Uterine smooth muscle cell (primary cell): ENCODE measurements around the gene LRRC57. TPM values are rescaled to one million over a fixed set of nuclear protein-coding genes. Genes with fewer than 3 reads are reported as not detected.

Experiments used
- total RNA-seq: library from RNA; depleted of rRNA; stranded (reverse); fragments of >200 nt; gene quantifications from 2 replicates; pipeline ENCODE4 v1.2.3, GENCODE V29; 2014

The LRRC57 gene
- 13.2 and 15.7 TPM in 2 replicates for total RNA-seq

GRCh38 chr15:42548249-42549031, at the start of gene LRRC57, which contains the start of gene HAUS2:
Gene LRRC57, minus strand, starts transcription at chr15:42548793. Its CDS starts 359 bp downstream, at chr15:42548434.
Gene HAUS2, plus strand, starts transcription at chr15:42548838. Its CDS starts 35 bp downstream, at chr15:42548873.

GRCh38 chr15:42575188-42576039, 26.8 kb upstream of the LRRC57 start, which contains the start of gene STARD9:
Gene STARD9, plus strand, starts transcription at chr15:42575606. Its CDS starts 110 bp downstream, at chr15:42575716.

GRCh38 chr15:42495361-42496212, 53.0 kb downstream of the LRRC57 start, which contains the start of gene SNAP23:
Gene SNAP23, plus strand, starts transcription at chr15:42495634. Its CDS starts 16,213 bp downstream, at chr15:42511847.

GRCh38 chr15:42490671-42491538, 57.7 kb downstream of the LRRC57 start, which contains the start of gene ZNF106:
Gene ZNF106, minus strand, starts transcription at chr15:42491141. Its CDS starts 18,852 bp downstream, at chr15:42472289.

Other genes with a start within 250 kb of the LRRC57 start
- 0.44 and 1.6 TPM in 2 replicates for gene CAPN3, start 189.3 kb downstream of the LRRC57 start, total RNA-seq
- 69.1 and 97.6 TPM in 2 replicates for gene ZNF106, start 57.7 kb downstream of the LRRC57 start, total RNA-seq
- gene SNAP23, start 53.2 kb downstream of the LRRC57 start, total RNA-seq: 61.6 and 67.5 TPM in 2 replicates
- gene HAUS2, start within 50 bp of the LRRC57 start, total RNA-seq: 40.6 and 56.8 TPM in 2 replicates
- 9.8 and 13.4 TPM in 2 replicates for gene STARD9, start 26.8 kb upstream of the LRRC57 start, total RNA-seq
- gene CDAN1, start 188.3 kb upstream of the LRRC57 start, total RNA-seq: 14.0 and 17.6 TPM in 2 replicates